IMR-90 (cell line): Measurements from ENCODE around the gene PNCK. TPM values are rescaled to one million over a fixed set of nuclear protein-coding genes. Genes with fewer than 3 reads are reported as not detected.

Experiments used
- ATAC-seq: fragments of 200-7000 bp; cut with Tn5 transposase; 2 replicates; pipeline ENCODE4 v1.9.1; 2020; ENCODE audit warnings: low read depth, mild to moderate bottlenecking, moderate library complexity
- BruUV-seq: library from RNA; stranded (reverse); fragments of 400-500 nt; replicated peaks from 2 replicates; lab custom pipeline; 2021; lab: Mats Ljungman, UMichigan
- CTCF ChIA-PET: fragments of 300-600 bp; formaldehyde crosslinking; extraction: SDS; loops from one replicate; lab custom pipeline; 2021; ENCODE audit warnings: antibody characterized with exemption; lab: Yijun Ruan, JAX
- POLR2A ChIA-PET: fragments of 300-600 bp; sonication (Branson Sonifier 250); formaldehyde crosslinking; loops from one replicate; lab custom pipeline; 2022; ENCODE audit warnings: antibody characterized with exemption; ENCODE audit not compliant: unreplicated experiment; lab: Charles Lee
- DNase-seq: peaks from one replicate; pipeline ENCODE4 v3.0.0; 2013
- H2AFZ ChIP-seq: replicated peaks from 2 replicates; pipeline ENCODE3; 2013; ENCODE audit warnings: low read length, mild to moderate bottlenecking; ENCODE audit not compliant: poor library complexity
- H2AK5ac ChIP-seq: 2 replicates; pipeline ENCODE4 v1.6.1; 2013; ENCODE audit warnings: low read depth, low read length, inconsistent platforms
- H2AK9ac ChIP-seq: replicated peaks from 2 replicates; pipeline ENCODE3; 2013; ENCODE audit warnings: mild to moderate bottlenecking, low read depth, low read length, moderate library complexity; ENCODE audit not compliant: poor library complexity
- H2BK120ac ChIP-seq: 2 replicates; pipeline ENCODE4 v1.6.1; 2013; ENCODE audit warnings: low read depth, low read length, inconsistent platforms
- H2BK15ac ChIP-seq: 3 replicates; pipeline ENCODE4 v1.6.1; 2013; ENCODE audit warnings: low read depth, low read length, inconsistent platforms
- H2BK20ac ChIP-seq: 2 replicates; pipeline ENCODE4 v1.6.1; 2013; ENCODE audit warnings: low read depth, mild to moderate bottlenecking, inconsistent platforms, low read length, moderate library complexity
- H2BK5ac ChIP-seq: 2 replicates; pipeline ENCODE4 v1.6.1; 2013; ENCODE audit warnings: mild to moderate bottlenecking, low read depth, low read length, inconsistent platforms; ENCODE audit not compliant: poor library complexity, severe bottlenecking
- H3K14ac ChIP-seq: replicated peaks from 2 replicates; pipeline ENCODE4 v1.6.1; 2013; ENCODE audit warnings: low read depth, low read length, inconsistent platforms
- H3K18ac ChIP-seq: 2 replicates; pipeline ENCODE4 v1.6.1; 2013; ENCODE audit warnings: low read depth, low read length, control low read depth
- H3K23ac ChIP-seq: 2 replicates; pipeline ENCODE4 v1.6.1; 2013; ENCODE audit warnings: low read depth, low read length, inconsistent platforms
- H3K27ac ChIP-seq: 2 replicates; pipeline ENCODE4 v1.5.1; 2013; ENCODE audit warnings: mild to moderate bottlenecking, control low read depth, low read length; ENCODE audit not compliant: insufficient read depth
- H3K27me3 ChIP-seq: 2 replicates; pipeline ENCODE4 v1.6.1; 2013; ENCODE audit warnings: low read length; ENCODE audit not compliant: control insufficient read depth, insufficient read depth
- H3K36me3 ChIP-seq: 2 replicates; pipeline ENCODE4 v1.6.1; 2013; ENCODE audit warnings: low read length, mixed read lengths; ENCODE audit not compliant: control insufficient read depth, insufficient read depth
- H3K4ac ChIP-seq: 2 replicates; pipeline ENCODE4 v1.6.1; 2013; ENCODE audit warnings: low read depth, low read length, inconsistent platforms
- H3K4me1 ChIP-seq: 2 replicates; pipeline ENCODE4 v1.6.1; 2013; ENCODE audit warnings: low read length, mixed read lengths; ENCODE audit not compliant: control insufficient read depth, insufficient read depth
- H3K4me2 ChIP-seq: 2 replicates; pipeline ENCODE4 v1.6.1; 2013; ENCODE audit warnings: low read depth, mild to moderate bottlenecking, control low read depth, low read length, moderate library complexity
- H3K4me3 ChIP-seq: 2 replicates; pipeline ENCODE4 v1.5.1; 2013; ENCODE audit warnings: low read depth, mild to moderate bottlenecking, control low read depth, low read length, moderate library complexity; ENCODE audit not compliant: insufficient read depth
- H3K56ac ChIP-seq: 2 replicates; pipeline ENCODE4 v1.6.1; 2013; ENCODE audit warnings: low read length, inconsistent platforms; ENCODE audit not compliant: insufficient read depth; ENCODE audit errors: extremely low read depth
- H3K79me1 ChIP-seq, 2 experiments: 2 replicates each; pipeline ENCODE4 v1.6.1; 2013; ENCODE audit warnings: low read length in 2 of 2, inconsistent platforms in 1 of 2, low read depth in 1 of 2
- H3K9ac ChIP-seq: 2 replicates; pipeline ENCODE4 v1.6.1; 2013; ENCODE audit warnings: low read depth, low read length, control low read depth
- H3K9me1 ChIP-seq: 2 replicates; pipeline ENCODE4 v1.6.1; 2013; ENCODE audit warnings: low read length, inconsistent platforms; ENCODE audit not compliant: insufficient read depth
- H3K9me3 ChIP-seq: 2 replicates; pipeline ENCODE4 v1.6.1; 2013; ENCODE audit warnings: low read length; ENCODE audit not compliant: control insufficient read depth, insufficient read depth
- H4K20me1 ChIP-seq: 2 replicates; pipeline ENCODE4 v1.6.1; 2013; ENCODE audit warnings: low read length, inconsistent platforms; ENCODE audit not compliant: insufficient read depth
- H4K5ac ChIP-seq: 2 replicates; pipeline ENCODE4 v1.6.1; 2013; ENCODE audit warnings: mild to moderate bottlenecking, low read depth, low read length, control low read depth
- H4K8ac ChIP-seq, 2 experiments: 2 replicates each; pipeline ENCODE4 v1.6.1; 2013; ENCODE audit warnings: low read depth in 2 of 2, low read length in 2 of 2, control low read depth in 1 of 2, inconsistent platforms in 1 of 2
- H4K91ac ChIP-seq: 2 replicates; pipeline ENCODE4 v1.6.1; 2013; ENCODE audit warnings: low read depth, low read length, inconsistent platforms; ENCODE audit not compliant: insufficient read depth
- BHLHE40 ChIP-seq: fragments of 150-350 bp; IDR thresholded peaks from 2 replicates; pipeline ENCODE4 v1.6.1; 2016; ENCODE audit warnings: mild to moderate bottlenecking, low read depth, low read length
- CHD1 ChIP-seq: IDR thresholded peaks from 2 replicates; pipeline ENCODE4 v1.6.1; 2012; ENCODE audit warnings: low read depth, low read length, improper control_type of control experiment
- MAZ ChIP-seq: IDR thresholded peaks from 2 replicates; pipeline ENCODE4 v1.6.1; 2012; ENCODE audit warnings: low read depth, mild to moderate bottlenecking, low read length, improper control_type of control experiment, moderate library complexity, borderline replicate concordance
- MXI1 ChIP-seq: IDR thresholded peaks from 2 replicates; pipeline ENCODE4 v1.6.1; 2012; ENCODE audit warnings: low read depth, mild to moderate bottlenecking, low read length, moderate library complexity, borderline replicate concordance
- POLR2A ChIP-seq: IDR thresholded peaks from 2 replicates; pipeline ENCODE4 v1.6.1; 2012; ENCODE audit warnings: mild to moderate bottlenecking, low read depth, low read length
- RCOR1 ChIP-seq: IDR thresholded peaks from 2 replicates; pipeline ENCODE4 v1.6.1; 2012; ENCODE audit warnings: mild to moderate bottlenecking, low read length, improper control_type of control experiment; ENCODE audit not compliant: insufficient replicate concordance
- RFX5 ChIP-seq: IDR thresholded peaks from 2 replicates; pipeline ENCODE4 v1.8.0; 2012; ENCODE audit warnings: low read depth, mild to moderate bottlenecking, low read length, moderate library complexity
- SMC3 ChIP-seq: fragments of 150-350 bp; IDR thresholded peaks from 2 replicates; pipeline ENCODE4 v1.6.1; 2016; ENCODE audit warnings: low read depth, mild to moderate bottlenecking, antibody characterized with exemption, low read length, moderate library complexity
- WGBS, 2 experiments: methylation state at CpG; one replicate each; pipeline versions ENCODE4 v1.1.5 to v1.1.7; 2013; ENCODE audit warnings: missing lambda C conversion rate in 2 of 2; ENCODE audit not compliant: insufficient read length in 1 of 2; ENCODE audit errors: extremely low coverage in 2 of 2; 5-methylcytosine and 5-hydroxymethylcytosine counted together
- dilution Hi-C: fragments of 300-500 bp; cut with HindIII; formaldehyde crosslinking; loops from one replicate; pipeline ENCODE4 v1.14.3; 2018; ENCODE audit warnings: low sequenced_read_pairs; ENCODE audit not compliant: unreplicated experiment
- in situ Hi-C: fragments of 300-500 bp; cut with MboI; formaldehyde crosslinking; loops from 3 replicates; pipeline ENCODE4 v1.14.3; 2019; ENCODE audit warnings: low sequenced_read_pairs, inconsistent platforms, mixed read lengths
- intact Hi-C: fragments of 100-400 bp; cut with micrococcal nuclease; formaldehyde crosslinking; loops from 2 replicates; pipeline ENCODE4 v1.10.0; 2022
- polyA plus RNA-seq, 3 experiments: library from polyadenylated mRNA; depleted of rRNA; stranded (reverse); fragments of >200 nt; gene quantifications; 2 replicates each; pipeline ENCODE4 v1.2.3, GENCODE V29; 2012; ENCODE audit warnings: low replicate concordance in 1 of 3
- total RNA-seq: library from RNA; depleted of rRNA; stranded (reverse); fragments of >200 nt; gene quantifications from 2 replicates; pipeline ENCODE4 v1.2.3, GENCODE V29; 2012
- TF ChIP-seq, protein P1 (sequence below): fragments of 150-350 bp; IDR thresholded peaks from 2 replicates; pipeline ENCODE4 v1.6.1; 2017; ENCODE audit warnings: mild to moderate bottlenecking, antibody characterized with exemption, low read length, low read depth
- TF ChIP-seq, protein P2 (sequence below): fragments of 150-350 bp; IDR thresholded peaks from 2 replicates; pipeline ENCODE4 v1.6.1; 2016; ENCODE audit warnings: low read depth, mild to moderate bottlenecking, low read length, moderate library complexity, borderline replicate concordance

PNCK gene
- total and polyA plus RNA-seq, 2 of the 4 experiments (the other 2 are of a cell fraction), result 0.18 to 0.22 TPM

DNA sequence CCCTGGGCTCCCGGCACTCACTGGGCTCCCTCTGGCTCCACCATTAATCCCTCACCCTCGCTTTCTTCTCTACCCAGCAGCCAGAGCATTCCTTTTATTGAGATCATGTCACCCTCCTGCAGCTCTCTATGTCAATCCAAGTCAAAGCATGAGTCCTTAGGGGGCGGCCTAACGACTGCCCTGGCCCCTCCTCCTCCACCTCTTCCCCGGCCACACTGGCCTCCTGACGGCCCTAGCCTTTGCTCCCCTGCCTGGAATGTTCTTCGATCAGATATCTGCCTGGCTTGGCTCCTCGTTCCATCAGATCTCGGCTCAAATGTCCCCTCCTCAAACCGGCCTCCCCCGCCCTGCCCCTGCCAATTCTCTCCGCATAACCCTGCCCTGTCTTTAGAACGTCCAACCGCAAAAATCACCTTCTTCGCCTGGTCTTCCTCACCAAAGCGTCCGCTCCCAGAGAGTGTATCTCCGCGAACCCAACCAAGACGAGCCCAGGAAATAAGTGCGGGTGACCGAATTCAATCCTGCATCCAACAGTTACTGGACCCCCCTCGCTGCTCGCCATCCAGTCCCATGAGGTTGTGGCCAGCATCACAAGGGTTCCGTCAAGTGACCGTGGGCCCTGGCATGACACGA is 722 bp upstream of the PNCK start:
- no peaks in the 10 kb centered on the region for H4K20me1 ChIP-seq
- H3K4ac ChIP-seq, result no peak overlapping the region
- peaks cover 4% of the 10 kb centered on the region; the same call in 1 of the 2 replicates for H3K9me3 ChIP-seq
- no peaks in the 10 kb centered on the region for H3K4me1 ChIP-seq
- no peak overlapping the region for H3K4me3 ChIP-seq
- CTCF ChIA-PET, result no interaction called here
- no peak overlapping the region for H3K18ac ChIP-seq
- no peak overlapping the region for H2BK5ac ChIP-seq
- no peak for TF ChIP-seq RFX5
- TF ChIP-seq, protein P1, sequence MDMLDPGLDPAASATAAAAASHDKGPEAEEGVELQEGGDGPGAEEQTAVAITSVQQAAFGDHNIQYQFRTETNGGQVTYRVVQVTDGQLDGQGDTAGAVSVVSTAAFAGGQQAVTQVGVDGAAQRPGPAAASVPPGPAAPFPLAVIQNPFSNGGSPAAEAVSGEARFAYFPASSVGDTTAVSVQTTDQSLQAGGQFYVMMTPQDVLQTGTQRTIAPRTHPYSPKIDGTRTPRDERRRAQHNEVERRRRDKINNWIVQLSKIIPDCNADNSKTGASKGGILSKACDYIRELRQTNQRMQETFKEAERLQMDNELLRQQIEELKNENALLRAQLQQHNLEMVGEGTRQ, result no peak
- TF ChIP-seq CHD1, result no peak
- TF ChIP-seq, protein P2, sequence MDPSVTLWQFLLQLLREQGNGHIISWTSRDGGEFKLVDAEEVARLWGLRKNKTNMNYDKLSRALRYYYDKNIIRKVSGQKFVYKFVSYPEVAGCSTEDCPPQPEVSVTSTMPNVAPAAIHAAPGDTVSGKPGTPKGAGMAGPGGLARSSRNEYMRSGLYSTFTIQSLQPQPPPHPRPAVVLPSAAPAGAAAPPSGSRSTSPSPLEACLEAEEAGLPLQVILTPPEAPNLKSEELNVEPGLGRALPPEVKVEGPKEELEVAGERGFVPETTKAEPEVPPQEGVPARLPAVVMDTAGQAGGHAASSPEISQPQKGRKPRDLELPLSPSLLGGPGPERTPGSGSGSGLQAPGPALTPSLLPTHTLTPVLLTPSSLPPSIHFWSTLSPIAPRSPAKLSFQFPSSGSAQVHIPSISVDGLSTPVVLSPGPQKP, result no peak
- no peak for TF ChIP-seq MAZ
- no peak for TF ChIP-seq MXI1
- TF ChIP-seq POLR2A, result no peak
- TF ChIP-seq BHLHE40, result no peak
- TF ChIP-seq SMC3, result no peak
- no peak for TF ChIP-seq RCOR1
- H3K4me2 ChIP-seq, result no peak overlapping the region
- H3K23ac ChIP-seq, result no peak overlapping the region
- no peak overlapping the region for H2BK20ac ChIP-seq
- no peak overlapping the region for H2AK5ac ChIP-seq
- 63% methylated on average over 21 of the region's 27 CpGs; no CpG with 5 or more reads in 1 of the 2 experiments for WGBS, 2 experiments
- H3K9ac ChIP-seq, result no peak overlapping the region
- H3K27ac ChIP-seq, result no peak overlapping the region
- no peak overlapping the region for H2AK9ac ChIP-seq
- no TSS peak for BruUV-seq
- no peak overlapping the region for H4K8ac ChIP-seq
- peaks cover 24% of the 10 kb centered on the region for H3K27me3 ChIP-seq
- H3K9me1 ChIP-seq, result no peaks in the 10 kb centered on the region
- dilution Hi-C loops, result no loop called here
- ATAC-seq (no peak), DNase-seq (no peak)
- no peak overlapping the region for H3K14ac ChIP-seq
- no peak overlapping the region for H3K56ac ChIP-seq
- H2AFZ ChIP-seq, result no peak overlapping the region
- no peak overlapping the region for H4K5ac ChIP-seq
- H3K79me1 ChIP-seq, result no peaks in the 10 kb centered on the region
- H4K91ac ChIP-seq, result no peak overlapping the region
- in situ Hi-C loops, result loop anchor here (25.0 kb wide), 1 partner anchor 712 kb away; no protein-coding TSS in a partner anchor
- no peaks in the 10 kb centered on the region for H3K36me3 ChIP-seq
- POLR2A ChIA-PET, result no interaction called here
- intact Hi-C loops, result no loop called here
- no peak overlapping the region for H2BK15ac ChIP-seq
- no peak overlapping the region for H2BK120ac ChIP-seq
